ENCODE measurements around the gene GLYATL1B.
"Not testable (repeated sequence)": the region's sequence is repeated elsewhere in the genome, so short reads cannot be mapped to it uniquely, and the experiment has no call there.

GLYATL1B gene

DNA sequence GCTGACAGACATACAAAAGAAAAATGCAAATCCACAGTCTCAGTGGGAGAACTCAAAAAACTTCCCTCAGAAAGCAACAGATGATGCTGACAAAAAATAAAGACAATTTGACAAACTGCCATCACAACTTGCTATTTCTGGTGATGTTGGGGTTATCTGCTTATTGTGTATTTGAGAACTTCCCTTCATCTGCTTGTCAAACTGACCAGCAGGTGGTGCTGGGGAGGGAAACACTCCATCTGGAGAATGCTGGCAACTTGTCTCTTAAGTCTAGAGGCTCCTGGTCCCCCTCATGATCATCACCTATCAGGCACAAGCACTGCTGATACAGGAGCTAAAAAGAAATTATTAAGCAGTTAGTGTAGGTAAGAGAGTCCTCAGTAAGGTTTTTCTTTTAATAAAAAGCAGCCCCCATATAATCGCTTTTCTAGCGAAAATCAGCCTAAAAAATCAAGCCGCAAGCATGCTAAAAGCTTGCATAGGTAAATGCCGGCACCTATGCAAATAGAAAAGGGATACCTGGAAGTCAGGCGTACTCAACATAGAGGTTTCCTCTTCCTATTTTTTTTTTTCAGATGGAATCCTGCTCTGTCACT, 11.1 kb downstream of the GLYATL1B start:
- DNase-seq, result peak; percentile 39 to 79

GRCh38 chr11:59097938-59098337, 11.8 kb downstream of the GLYATL1B start:
- not testable (repeated sequence) for DNase-seq

GRCh38 chr11:59102259-59102765, 16.2 kb downstream of the GLYATL1B start:
- peak; percentile 60 to 69 for DNase-seq

- peak; percentile 85 to 87 for DNase-seq
Observed at GRCh38 chr11:59106363-59107336, 20.5 kb downstream of the GLYATL1B start, which contains the start of gene FAM111B. FAM111B (plus strand) TSS chr11:59107237; CDS start chr11:59109626, 2,389 bp downstream.

- DNase-seq, result not testable (repeated sequence)
Observed at GRCh38 chr11:59107721-59108120, 21.6 kb downstream of the GLYATL1B start.

DNA sequence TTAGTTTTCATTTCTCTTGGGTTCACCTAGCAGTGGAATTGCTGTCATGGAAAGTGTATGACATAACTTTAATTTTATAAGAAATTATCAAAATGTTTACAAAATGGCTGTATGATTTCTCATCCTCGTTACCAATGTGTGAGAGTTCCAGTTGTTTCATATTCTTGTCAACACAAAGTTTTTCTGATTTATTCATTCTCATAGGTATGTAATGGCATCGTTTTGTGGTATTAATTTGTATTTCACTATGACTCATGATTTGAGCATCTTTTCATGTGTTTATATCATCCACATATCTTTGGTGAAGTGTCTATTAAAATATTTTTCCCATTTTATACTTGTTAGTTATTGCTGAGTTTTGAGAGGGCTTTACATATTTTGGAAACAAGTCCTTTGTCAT, 26.4 kb downstream of the GLYATL1B start:
- DNase-seq, result no peak

GRCh38 chr11:59114344-59114743, 28.2 kb downstream of the GLYATL1B start:
- DNase-seq, result no peak

GRCh38 chr11:59115553-59115952, 29.4 kb downstream of the GLYATL1B start:
- DNase-seq, result no peak

GRCh38 chr11:59117774-59118173, 31.7 kb downstream of the GLYATL1B start:
- DNase-seq, result no peak

- DNase-seq, result no peak
Observed at GRCh38 chr11:59119826-59120225, 33.7 kb downstream of the GLYATL1B start.

GRCh38 chr11:59135648-59136461, 49.7 kb downstream of the GLYATL1B start:
- DNase-seq, result peak; percentile 49 to 91

- not testable (repeated sequence) for DNase-seq
Observed at GRCh38 chr11:59136551-59136950, 50.4 kb downstream of the GLYATL1B start.

GRCh38 chr11:59137190-59137589, 51.1 kb downstream of the GLYATL1B start:
- DNase-seq, result no peak

DNA sequence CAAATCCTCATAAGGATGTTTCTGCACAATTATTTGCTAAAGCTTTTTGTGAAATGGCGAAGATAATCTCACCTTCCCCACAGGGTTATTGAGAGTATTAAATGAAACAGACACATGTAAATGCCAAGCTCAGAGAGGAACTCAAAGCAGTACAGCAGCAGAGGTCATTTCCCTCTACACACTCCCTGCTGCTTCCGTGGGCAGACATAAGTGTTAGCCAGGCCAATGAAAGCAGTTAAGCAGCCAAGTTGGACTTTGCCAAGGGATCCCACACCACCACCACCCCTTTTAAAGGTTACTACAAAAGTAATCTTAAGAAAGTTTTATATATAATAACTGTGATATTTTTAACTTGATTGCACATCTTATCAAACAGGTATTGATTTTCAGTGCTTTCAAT, 52.5 kb downstream of the GLYATL1B start:
- DNase-seq, result no peak

GRCh38 chr11:59141191-59141590, 55.1 kb downstream of the GLYATL1B start:
- DNase-seq, result no peak

GRCh38 chr11:59141673-59142460, 55.8 kb downstream of the GLYATL1B start:
- no peak for DNase-seq

DNA sequence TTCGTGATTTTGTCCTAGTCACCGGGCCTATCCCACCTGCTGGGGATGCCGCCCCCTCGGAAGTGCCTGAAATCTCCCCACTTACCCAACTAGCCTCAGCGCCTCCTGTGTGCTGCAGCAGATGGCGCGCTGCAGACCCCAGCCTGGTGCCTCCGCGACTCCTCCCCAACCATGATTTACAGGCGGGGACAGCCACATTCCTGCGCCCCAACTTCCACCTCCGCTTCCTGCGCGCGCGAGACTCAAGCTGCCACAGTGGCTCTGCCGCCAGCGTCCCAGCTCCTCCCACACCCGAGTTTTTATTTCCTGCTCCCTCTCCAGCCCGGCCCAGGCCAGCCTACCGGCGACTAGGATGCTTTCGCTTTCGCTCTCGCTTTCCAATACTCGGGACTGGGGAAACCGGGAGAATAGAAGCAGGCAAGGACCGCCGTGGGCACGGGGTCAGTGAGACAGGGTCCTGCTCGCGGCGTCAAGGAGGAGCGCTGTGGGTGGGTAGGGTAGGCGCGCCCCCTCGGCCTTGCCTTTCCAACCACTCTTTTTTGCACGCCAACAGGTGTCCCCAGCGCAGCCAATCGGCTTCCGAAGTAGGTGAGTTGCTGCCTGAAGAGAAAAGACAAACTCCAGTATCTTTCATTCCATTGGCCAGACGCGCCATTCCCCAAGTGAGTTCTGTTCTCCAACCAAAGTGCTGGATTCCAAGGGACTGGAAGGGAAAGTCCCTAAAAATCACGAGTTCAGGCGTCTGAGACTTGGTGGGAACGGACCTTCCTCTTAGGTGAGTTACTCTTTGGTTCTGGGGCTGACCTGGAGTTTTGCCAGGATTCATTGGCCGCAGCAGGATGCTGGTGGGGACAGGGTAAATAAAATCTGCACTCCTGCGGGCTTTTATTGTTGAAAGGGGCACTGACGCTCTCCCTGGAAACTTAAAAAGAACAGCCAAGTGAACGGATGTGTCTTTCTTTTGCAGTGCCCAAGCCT, 56.7 kb downstream of the GLYATL1B start, which contains the start of gene FAM111A:
TSS of gene FAM111A (plus strand) at position 327 of the 978 bp plus-strand sequence. CDS start 6,017 bp downstream, outside the sequence.
- DNase-seq, result peak; percentile 88 to 89

- no peak for DNase-seq
Observed at GRCh38 chr11:59144096-59144495, 58.0 kb downstream of the GLYATL1B start.

Measured in inflammatory macrophage treated with lipopolysaccharide for 1 hour (primary cell).